CD4-positive, alpha-beta T cell treated with Interleukin-6 for 4 hours (primary cell): ENCODE results near the gene MEGF8.

Experiments
- DNase-seq: peaks from one replicate; pipeline ENCODE4 v3.0.0-alpha.2; 2020; ENCODE audit warnings: mixed read lengths

The MEGF8 gene

DNA sequence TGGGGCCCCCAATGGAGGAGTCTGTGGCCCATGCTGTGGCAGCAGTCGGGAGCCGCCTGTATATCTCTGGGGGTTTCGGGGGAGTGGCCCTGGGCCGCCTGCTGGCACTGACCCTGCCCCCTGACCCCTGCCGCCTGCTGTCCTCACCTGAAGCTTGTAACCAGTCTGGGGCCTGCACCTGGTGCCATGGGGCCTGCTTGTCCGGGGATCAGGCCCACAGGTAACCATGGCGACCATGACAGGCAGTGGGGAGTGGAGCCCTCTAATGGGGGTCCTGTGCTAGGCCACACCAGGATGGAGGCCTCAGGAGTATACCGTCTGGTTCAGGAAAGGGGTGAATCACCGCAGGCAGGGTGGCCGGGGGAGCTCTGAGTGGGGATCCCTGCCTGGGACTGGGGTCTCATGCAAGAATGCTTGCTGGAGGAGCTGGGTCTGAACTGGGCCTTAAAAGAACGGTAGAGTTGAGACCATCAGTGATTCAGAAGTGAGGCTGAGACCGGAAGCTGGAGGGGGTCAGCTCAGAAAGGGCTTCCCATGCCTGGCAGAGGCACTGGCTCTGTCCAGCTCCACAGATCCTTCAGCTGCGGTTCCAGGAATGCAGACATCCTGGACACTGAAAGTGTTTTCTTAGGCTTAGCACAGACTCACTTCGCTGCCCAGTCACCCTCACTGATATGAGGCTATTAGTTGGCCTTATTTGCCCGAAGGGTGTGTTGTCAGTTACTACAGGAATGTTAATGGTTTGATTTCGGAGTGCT, 35.5 kb downstream of the MEGF8 start:
- no peak for DNase-seq

DNA sequence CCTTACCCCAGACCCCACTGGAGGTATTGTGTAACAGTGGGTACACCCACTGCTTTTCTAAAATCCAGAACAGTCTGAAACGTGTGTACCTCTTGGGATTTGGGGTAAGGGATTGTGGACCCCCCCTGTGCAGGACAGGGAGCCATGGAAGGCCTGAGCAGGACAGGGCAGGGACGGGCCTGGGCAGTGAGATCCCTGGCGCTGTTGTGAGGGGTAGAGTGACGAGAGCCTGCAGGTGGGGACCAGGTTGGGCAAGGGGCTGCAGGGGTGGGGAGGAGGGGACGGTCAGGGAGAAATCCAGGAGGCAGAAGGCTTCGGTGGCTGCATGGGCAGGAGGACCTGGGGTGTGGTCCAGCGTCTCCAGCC, 36.1 kb downstream of the MEGF8 start:
- DNase-seq, result no peak

DNA sequence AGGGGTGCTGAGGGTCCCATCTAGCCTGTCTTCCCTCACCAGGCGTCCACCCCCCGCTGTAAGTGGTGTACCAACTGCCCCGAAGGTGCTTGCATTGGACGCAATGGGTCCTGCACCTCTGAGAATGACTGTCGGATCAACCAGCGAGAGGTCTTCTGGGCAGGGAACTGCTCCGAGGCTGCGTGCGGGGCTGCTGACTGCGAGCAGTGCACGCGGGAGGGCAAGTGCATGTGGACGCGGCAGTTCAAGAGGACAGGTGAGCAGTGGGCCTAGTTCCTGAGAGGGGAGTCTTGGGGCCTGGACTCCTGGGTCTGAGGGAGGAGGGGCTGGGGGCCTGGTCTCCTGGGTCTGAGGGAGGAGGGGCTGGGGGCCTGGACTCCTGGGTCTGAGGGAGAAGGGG, 36.9 kb downstream of the MEGF8 start:
- no peak for DNase-seq

DNA sequence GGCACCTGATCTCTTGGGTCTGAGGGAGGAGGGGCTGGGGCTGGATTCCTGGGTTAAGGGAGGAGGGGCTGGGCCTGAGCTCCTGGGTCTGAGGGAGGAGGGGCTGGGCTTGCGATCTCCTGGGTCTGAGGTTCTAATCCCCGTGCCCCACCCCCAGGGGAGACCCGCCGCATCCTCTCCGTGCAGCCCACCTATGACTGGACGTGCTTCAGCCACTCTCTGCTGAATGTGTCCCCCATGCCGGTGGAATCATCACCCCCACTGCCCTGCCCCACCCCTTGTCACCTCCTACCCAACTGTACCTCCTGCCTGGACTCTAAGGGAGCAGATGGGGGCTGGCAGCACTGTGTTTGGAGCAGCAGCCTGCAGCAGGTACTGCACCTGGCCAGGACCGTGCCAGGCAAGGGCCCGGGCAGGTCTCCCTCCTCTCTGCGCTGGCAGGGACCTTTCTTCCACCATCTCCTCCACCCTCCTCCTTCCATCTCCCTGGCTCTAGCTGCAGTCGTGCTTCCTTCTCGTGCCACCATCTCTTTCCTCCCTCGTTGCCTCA, 37.5 kb downstream of the MEGF8 start:
- no peak for DNase-seq

DNA sequence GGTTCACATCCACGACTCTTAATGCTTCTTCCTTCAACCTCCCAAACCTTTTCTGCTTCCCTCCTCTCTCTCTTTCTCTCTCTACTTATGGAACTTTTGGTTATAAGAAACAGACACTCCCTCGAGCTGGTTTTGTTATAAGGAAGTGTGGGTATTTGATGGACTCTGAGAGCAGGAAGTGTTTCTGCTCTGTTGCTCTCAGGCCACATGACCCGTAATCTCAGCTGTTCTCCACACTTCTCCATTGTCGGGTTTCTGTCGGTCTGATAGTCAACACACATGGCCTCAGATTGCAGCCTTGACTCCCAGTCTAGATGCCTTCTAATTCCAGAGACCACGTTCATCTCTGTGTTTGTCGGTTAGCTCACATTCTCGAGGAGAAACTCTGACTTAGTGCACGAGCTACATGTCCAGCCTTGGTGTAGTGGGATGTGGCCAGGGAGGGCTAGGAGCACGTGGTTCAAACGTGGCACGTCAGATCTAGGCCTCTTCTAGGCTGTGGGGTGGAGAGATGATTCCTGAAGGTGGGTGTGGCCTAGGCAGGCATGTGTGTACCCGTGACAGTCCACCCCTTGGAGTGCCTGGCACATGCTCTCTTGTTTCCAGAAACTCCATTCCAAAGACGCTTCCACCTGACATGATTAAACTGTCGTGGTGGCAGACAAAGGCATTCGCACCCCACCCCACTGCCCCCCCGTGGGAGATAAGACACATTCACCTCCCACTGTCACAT, 38.3 kb downstream of the MEGF8 start:
- DNase-seq, result no peak

DNA sequence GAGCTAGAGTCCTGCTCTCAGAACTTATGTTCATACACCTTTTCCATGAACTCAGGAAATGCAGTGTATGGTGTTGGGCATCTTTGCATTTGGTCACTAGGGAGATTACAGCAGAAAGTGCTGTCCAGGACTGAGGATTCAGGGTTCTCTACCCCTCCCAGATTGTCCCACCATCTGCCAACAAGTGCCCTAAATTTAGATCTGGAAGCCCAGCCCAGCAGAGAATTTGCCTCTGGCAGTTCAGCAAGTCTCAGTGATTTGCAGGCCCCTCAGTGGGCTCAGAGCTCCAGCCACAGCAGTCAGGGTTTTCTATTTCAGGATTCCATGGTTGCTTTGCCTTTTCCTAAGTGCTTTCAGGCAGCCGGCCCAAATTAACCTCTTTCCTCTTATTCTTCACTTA, 41.2 kb downstream of the MEGF8 start:
- DNase-seq, result no peak

DNA sequence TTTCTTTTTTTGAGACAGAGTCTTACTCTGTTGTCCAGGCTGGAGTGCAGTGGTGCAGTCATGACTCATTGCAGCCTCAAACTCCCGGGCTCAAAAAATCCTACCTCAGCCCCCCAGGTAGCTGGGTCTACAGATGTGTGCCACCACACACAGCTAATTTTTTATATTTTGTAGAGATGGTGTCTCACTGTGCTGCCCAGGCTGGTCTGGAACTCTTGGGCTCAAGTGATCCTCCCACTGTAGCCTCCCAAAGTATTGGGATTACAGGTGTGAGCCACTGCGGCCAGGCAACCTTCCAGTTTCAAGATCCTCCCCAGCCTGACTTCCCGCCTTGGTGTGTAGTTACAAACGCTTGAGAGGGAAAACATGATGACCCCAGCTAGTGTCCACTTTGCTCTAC, 42.5 kb downstream of the MEGF8 start:
- no peak for DNase-seq

DNA sequence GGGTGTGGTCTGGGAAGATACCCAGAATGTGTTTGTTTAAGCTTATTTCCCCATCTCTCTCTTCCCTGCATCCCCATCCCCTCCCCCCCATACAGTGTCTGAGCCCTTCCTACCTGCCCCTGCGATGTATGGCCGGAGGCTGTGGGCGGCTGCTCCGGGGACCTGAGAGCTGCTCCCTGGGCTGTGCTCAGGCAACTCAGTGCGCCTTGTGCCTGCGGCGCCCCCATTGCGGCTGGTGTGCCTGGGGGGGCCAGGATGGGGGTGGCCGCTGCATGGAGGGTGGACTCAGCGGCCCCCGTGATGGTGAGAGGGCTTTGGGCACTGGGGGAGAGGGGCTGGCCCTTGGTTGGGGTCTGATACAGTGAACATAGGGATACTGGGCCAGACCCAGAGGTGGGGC, 42.9 kb downstream of the MEGF8 start:
- DNase-seq, result no peak

DNA sequence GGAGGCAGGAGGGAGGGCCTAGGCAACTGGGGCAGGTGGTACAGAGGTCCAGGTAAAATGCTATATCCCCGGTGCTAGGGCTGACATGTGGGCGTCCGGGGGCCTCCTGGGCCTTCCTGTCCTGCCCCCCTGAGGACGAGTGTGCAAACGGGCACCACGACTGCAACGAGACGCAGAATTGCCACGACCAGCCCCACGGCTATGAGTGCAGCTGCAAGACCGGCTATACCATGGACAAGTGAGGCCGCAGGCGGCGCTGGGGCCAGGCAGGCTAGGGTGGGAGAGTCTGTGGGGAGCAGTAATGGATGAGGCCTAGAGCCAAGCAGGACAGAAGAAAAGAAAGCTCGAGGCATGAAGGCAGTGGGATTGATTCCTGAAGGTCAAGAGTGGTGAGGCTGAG, 43.3 kb downstream of the MEGF8 start:
- DNase-seq, result no peak

DNA sequence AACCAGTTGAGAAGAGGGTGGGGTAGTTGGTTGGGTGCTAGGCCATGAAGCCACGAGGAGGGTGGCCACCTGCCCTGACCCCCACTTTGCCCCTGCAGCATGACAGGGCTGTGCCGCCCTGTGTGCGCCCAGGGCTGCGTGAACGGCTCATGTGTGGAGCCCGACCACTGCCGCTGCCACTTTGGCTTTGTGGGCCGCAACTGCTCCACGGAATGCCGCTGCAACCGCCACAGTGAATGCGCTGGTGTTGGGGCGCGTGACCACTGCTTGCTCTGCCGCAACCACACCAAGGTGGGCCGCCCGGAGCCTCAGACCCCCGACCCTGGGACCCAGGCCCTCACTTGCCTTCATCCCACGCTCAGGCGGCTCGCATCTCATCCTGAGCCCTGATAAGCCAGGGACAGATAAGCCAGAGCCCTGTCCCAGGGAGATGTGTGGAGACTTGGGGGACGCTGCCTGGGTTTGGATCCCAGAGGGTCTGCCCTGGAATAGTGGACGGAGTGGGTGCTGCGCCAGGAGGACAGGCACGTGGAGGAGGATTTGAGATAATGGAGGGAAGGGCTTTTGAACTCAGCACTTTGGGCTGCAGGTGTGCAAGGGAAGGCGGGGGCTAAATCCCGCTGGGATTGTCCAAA, 44.1 kb downstream of the MEGF8 start:
- no peak for DNase-seq

DNA sequence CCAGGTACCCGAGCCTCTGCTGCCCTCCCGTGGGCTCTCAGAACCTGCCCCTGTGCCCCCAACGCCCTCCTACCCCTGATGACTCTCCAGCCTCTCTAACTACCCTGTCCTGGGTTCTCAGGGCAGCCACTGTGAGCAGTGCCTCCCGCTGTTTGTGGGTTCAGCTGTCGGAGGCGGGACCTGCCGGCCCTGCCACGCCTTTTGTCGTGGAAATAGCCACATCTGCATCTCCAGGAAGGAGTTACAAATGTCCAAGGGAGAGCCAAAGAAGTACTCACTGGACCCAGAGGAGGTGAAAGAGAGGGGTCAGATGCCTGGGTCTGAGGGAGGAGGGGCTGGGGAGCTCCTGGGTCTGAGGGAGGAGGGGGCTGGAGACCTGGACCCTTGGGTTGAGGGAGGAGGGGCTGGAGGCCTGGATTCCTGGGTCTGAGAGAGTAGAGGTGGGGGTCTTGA, 44.7 kb downstream of the MEGF8 start:
- no peak for DNase-seq

DNA sequence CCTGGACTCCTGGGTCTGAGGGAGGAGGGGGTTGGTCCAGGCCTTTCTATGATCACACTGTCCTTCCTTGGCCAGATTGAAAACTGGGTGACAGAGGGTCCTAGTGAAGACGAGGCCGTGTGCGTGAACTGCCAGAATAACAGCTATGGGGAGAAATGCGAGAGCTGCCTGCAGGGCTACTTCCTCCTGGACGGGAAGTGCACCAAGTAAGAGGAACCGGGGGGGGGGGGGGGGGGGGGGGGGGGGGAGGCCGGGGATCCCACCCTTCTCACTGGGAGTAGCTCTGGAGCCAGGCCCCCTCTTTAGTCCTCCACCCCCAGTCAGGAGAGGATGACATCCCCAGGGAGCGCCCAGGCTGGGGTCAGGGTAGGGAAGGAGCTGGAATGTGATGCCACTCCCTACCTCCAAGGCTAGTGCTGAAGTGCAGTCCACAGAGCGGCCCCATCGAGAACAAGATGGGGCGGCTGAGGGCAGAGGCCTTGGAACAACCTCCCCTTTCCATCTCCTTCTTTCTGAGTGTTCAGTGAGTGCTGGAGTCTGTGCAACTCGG, 45.3 kb downstream of the MEGF8 start:
- DNase-seq, result no peak

DNA sequence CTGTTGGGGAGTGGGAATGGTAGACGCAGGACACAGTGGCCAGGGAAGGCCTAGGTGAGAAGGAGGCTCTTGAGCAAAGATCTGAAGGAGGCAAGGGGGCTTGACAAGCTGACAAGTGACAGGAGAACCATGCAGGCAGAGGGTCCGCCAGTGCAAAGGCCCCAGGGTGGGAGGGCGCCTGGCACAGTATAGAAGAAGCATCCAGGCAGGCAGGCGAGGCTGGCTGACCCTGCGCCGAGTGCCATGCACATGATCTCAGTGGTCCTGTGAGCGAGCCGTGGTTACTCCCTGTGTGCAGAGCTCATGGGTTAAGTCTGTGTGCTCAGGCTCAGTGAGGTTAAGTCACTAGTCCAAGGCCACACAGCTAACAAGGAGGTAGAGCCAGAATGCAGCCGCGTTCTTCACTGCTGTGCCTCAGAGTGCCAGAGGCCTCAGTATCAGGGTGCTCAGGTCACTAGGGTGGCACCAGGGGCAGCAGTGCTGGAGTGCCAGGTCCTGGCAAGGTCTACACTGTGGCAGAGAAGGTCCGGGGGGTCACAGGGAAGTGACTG, 49.5 kb downstream of the MEGF8 start:
- DNase-seq, result no peak

DNA sequence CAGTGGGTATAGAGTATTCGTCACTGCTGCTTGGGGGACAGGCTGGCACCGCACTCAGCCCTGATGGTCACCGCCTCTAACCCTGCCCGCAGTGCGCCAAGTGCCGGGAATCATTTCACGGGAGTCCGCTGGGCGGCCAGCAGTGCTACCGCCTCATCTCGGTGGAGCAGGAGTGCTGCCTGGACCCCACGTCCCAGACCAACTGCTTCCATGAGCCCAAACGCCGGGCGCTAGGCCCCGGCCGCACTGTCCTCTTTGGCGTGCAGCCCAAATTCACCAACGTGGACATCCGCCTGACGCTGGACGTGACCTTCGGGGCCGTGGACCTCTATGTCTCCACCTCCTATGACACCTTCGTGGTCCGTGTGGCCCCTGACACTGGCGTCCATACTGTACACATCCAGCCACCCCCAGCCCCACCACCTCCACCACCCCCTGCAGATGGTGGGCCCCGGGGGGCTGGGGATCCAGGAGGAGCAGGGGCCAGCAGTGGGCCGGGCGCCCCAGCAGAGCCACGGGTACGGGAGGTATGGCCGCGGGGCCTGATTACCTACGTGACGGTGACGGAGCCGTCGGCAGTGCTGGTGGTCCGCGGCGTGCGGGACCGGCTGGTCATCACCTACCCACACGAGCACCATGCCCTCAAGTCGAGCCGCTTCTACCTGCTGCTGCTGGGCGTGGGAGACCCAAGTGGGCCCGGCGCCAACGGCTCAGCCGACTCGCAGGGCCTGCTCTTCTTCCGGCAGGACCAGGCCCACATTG, 50.2 kb downstream of the MEGF8 start:
- DNase-seq, result no peak

DNA sequence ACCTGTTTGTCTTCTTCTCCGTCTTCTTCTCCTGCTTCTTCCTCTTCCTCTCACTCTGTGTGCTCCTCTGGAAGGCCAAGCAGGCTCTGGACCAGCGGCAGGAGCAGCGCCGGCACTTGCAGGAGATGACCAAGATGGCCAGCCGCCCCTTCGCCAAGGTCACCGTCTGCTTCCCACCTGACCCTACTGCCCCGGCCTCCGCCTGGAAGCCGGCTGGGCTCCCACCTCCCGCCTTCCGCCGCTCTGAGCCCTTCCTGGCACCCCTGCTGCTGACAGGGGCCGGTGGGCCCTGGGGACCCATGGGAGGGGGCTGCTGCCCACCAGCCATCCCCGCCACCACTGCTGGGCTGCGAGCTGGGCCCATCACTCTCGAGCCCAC, 50.7 kb downstream of the MEGF8 start:
- no peak for DNase-seq

DNA sequence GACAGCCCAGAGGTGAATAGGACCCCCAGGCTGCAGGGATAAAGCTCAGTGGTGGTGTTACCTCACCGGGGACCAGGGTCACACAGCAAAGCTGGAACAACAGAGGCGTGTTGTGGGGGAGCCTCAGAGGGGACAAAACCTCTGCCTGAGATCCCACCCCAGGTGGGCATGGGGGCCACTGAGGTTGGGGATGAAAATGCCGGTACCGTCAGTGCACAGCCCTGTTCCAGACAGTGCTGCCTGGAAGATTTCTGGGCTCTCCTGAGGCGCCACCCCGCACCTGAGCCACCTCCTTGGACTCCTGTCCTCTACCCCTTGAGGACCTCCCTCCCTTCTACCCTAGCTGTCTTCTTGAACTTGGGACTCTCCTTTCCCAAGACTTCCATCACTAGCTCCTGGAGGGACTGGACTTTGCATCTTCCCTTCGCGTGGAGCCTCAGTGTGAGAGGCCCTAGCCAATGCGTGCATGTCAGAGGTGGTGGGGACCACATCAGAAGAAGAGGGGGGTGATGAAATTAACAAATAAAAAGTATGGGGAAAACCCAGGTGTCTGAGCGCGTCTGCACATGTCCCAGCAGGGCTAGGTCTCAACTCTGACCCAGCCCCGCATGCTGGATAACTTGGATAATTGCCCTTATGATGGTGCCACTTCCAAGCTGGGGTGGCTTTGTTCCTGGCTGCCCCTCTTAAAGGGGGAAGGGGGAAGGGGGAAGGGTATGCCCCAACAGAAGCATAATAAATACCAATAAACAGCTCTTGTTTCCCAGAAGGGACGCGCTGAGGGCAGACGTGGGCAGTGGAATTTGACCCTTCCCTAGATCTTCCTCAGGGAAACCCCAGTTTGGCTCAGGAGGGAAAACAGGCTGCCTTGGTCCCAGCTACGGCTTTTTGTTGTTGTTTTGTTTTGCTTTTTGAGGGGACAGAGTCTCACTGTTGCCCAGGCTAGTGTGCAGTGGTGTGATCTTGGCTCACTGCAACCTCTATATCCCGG, 53.1 kb downstream of the MEGF8 start:
- DNase-seq, result no peak

DNA sequence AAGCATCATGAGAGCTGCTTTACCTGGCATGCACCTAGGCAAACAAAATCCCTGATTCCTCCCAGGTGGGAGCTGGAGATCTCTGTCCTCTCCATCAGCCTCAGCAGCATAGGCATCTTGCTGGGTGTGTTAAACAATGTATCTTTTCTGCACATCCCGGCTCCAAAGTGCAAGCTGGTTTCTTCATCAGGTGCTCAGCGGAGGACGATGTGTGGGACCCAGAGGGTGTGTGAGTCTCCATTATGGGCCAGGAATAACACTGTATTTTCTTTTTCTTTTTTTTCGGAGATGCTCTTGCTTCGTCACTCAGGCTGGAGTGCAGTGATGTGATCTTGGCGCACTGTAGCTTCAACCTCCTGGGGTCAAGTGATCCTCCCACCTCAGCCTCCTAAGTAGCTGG, 54.7 kb downstream of the MEGF8 start:
- no peak for DNase-seq

DNA sequence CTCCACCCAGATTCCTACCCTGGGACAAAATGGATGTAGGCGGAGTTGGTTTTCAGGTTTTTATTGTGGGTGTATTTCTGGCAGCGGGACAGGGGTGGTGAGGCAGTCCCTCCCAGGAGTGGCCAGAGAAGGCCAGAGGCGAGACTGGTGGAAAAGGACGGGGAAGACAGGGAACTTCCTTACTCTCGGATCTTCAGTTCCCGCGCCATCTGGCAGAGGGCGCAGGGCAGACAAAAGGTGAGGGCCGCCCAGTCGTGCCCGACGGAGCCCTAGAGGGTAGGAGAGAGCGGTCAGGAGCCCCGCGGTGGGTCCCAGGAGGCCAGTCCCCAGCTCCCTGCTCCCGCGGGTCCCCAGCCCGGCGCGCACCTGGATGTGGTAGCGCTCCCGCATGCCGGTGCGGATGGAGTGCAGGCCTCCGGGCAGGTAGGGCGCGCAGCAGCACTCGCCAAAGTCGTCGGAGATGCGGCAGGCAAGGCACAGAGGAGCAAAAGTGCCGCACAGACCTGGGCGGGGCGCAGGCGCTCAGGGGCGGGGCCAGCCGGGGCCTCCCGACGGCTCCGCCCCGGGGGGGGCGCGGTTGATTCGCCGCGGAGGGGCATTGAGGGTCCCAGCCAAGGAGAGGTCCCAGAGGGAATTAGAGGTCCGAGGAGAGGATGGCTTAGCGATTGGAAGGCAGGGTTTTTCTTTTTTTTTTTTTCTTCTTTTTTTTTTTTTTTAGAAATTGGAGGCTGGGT, 61.7 kb downstream of the MEGF8 start:
- DNase-seq, result peak; percentile 78

DNA sequence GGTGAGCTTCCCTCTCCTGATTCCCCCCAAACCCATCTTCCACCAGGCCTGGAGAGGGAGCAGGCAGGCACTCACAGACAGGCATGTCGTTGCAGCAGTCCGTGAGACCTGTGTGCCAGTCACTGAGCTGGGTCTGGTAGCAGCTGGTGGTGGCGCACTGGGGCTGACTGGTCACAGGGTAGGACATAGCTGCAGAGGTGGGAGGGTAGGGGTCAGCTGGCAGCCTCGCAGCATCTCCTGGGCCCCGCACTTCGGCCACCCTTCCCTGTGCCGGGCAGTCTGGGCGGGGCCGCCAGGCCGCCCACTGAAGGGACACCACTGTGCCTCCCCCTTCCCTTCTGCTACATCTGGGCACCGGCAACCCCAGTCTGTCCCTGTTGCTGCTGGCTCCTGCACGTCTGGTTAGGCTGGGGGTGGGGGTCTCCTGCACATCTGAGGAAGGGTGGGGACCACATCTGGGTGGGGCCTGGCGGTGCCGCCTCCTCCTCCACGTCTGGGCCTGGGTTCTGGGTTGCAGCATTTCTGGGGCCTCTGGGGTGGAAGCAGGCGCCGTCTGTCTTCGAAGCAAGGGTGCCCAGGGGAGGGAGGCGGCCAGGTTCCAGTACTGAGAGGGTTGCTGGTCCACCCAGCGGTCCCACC, 63.5 kb downstream of the MEGF8 start:
- DNase-seq, result no peak

DNA sequence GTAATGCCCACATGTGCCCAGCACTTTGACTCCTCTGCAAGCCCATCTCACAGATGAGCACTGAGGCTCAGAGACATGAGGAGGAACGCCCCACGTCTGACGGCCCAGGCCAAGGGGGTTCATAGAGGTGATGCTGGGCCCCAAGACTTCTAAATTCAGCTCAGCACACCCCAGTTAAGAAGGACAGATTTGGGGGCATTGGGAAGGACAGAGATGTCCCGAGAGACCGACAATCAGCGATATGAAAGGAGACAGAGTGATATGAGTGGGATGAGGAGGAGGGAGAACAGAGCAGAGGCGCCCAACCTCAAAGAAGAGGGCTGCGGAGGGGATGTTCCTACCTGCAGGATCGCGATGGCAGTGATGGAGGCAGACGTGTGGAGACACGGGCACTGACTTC, 64.5 kb downstream of the MEGF8 start, which contains the start of gene CNFN:
Gene CNFN, minus strand, starts transcription at position 399 of the 400 bp plus-strand sequence. CDS start 1,260 bp downstream, outside the sequence.
- DNase-seq, result no peak
